ENCODE data around the gene B4GALT5.

The B4GALT5 gene

GRCh38 chr20:49701241-49701790 is 12.4 kb downstream of the B4GALT5 start:
- Mint-ChIP-seq H3K36me3 (ENCODE audit: low read depth) (no peaks in the 10 kb centered on the region), H3K9me3 (no peaks in the 10 kb centered on the region), H3K27ac (peak overlapping the region; percentile 50), H3K4me1 (ENCODE audit: low read depth) (peaks cover 63% of the 10 kb centered on the region), H3K27me3 (no peaks in the 10 kb centered on the region), H3K4me3 (no peak overlapping the region)
- intact Hi-C loops (cut with micrococcal nuclease), result no loop called here

GRCh38 chr20:49700411-49701185 is 13.1 kb downstream of the B4GALT5 start:
- intact Hi-C loops (cut with micrococcal nuclease), result no loop called here
- peak overlapping the region; percentile 50 for H3K27ac Mint-ChIP-seq
- H3K4me3 Mint-ChIP-seq, result no peak overlapping the region
- H3K9me3 Mint-ChIP-seq, result no peaks in the 10 kb centered on the region
- H3K36me3 Mint-ChIP-seq (ENCODE audit: low read depth), result no peaks in the 10 kb centered on the region
- peaks cover 61% of the 10 kb centered on the region for H3K4me1 Mint-ChIP-seq (ENCODE audit: low read depth)
- H3K27me3 Mint-ChIP-seq, result no peaks in the 10 kb centered on the region

- Mint-ChIP-seq H3K9me3 (no peaks in the 10 kb centered on the region), H3K4me3 (no peak overlapping the region), H3K4me1 (ENCODE audit: low read depth) (peaks cover 59% of the 10 kb centered on the region), H3K27ac (no peak overlapping the region), H3K36me3 (ENCODE audit: low read depth) (no peaks in the 10 kb centered on the region), H3K27me3 (no peaks in the 10 kb centered on the region)
- intact Hi-C loops (cut with micrococcal nuclease), result no loop called here
Observed at GRCh38 chr20:49699200-49699992, 14.3 kb downstream of the B4GALT5 start.

- intact Hi-C loops (cut with micrococcal nuclease), result no loop called here
- Mint-ChIP-seq H3K4me1 (ENCODE audit: low read depth) (peaks cover 67% of the 10 kb centered on the region), H3K9me3 (no peaks in the 10 kb centered on the region), H3K4me3 (no peak overlapping the region), H3K27ac (peak overlapping the region; percentile 18), H3K36me3 (ENCODE audit: low read depth) (no peaks in the 10 kb centered on the region), H3K27me3 (no peaks in the 10 kb centered on the region)
Observed at GRCh38 chr20:49698477-49698876, 15.2 kb downstream of the B4GALT5 start.

GRCh38 chr20:49697071-49697470 is 16.6 kb downstream of the B4GALT5 start:
- H3K4me1 Mint-ChIP-seq (ENCODE audit: low read depth), result peaks cover 67% of the 10 kb centered on the region
- no peaks in the 10 kb centered on the region for H3K27me3 Mint-ChIP-seq
- H3K9me3 Mint-ChIP-seq, result no peaks in the 10 kb centered on the region
- H3K36me3 Mint-ChIP-seq (ENCODE audit: low read depth), result no peaks in the 10 kb centered on the region
- H3K4me3 Mint-ChIP-seq, result no peak overlapping the region
- intact Hi-C loops (cut with micrococcal nuclease), result no loop called here
- no peak overlapping the region for H3K27ac Mint-ChIP-seq

- H3K4me1 Mint-ChIP-seq (ENCODE audit: low read depth), result peaks cover 66% of the 10 kb centered on the region
- intact Hi-C loops (cut with micrococcal nuclease), result no loop called here
- H3K27ac Mint-ChIP-seq, result no peak overlapping the region
- no peaks in the 10 kb centered on the region for H3K27me3 Mint-ChIP-seq
- H3K36me3 Mint-ChIP-seq (ENCODE audit: low read depth), result no peaks in the 10 kb centered on the region
- H3K4me3 Mint-ChIP-seq, result no peak overlapping the region
- H3K9me3 Mint-ChIP-seq, result no peaks in the 10 kb centered on the region
Observed at GRCh38 chr20:49696594-49696993, 17.1 kb downstream of the B4GALT5 start.

GRCh38 chr20:49695830-49696229 is 17.8 kb downstream of the B4GALT5 start:
- H3K4me3 Mint-ChIP-seq, result no peak overlapping the region
- no peaks in the 10 kb centered on the region for H3K9me3 Mint-ChIP-seq
- H3K36me3 Mint-ChIP-seq (ENCODE audit: low read depth), result no peaks in the 10 kb centered on the region
- intact Hi-C loops (cut with micrococcal nuclease), result no loop called here
- peaks cover 63% of the 10 kb centered on the region for H3K4me1 Mint-ChIP-seq (ENCODE audit: low read depth)
- no peaks in the 10 kb centered on the region for H3K27me3 Mint-ChIP-seq
- H3K27ac Mint-ChIP-seq, result no peak overlapping the region

GRCh38 chr20:49694450-49695071 is 19.1 kb downstream of the B4GALT5 start:
- Mint-ChIP-seq H3K27ac (no peak overlapping the region), H3K36me3 (ENCODE audit: low read depth) (no peaks in the 10 kb centered on the region), H3K4me1 (ENCODE audit: low read depth) (peaks cover 59% of the 10 kb centered on the region), H3K27me3 (no peaks in the 10 kb centered on the region), H3K9me3 (no peaks in the 10 kb centered on the region), H3K4me3 (no peak overlapping the region)
- intact Hi-C loops (cut with micrococcal nuclease), result no loop called here

GRCh38 chr20:49693435-49694171 is 20.1 kb downstream of the B4GALT5 start:
- intact Hi-C loops (cut with micrococcal nuclease), result no loop called here
- no peak overlapping the region for H3K4me3 Mint-ChIP-seq
- peaks cover 56% of the 10 kb centered on the region for H3K4me1 Mint-ChIP-seq (ENCODE audit: low read depth)

GRCh38 chr20:49692941-49693340 is 20.7 kb downstream of the B4GALT5 start:
- Mint-ChIP-seq H3K27ac (no peak overlapping the region), H3K9me3 (no peaks in the 10 kb centered on the region), H3K4me3 (no peak overlapping the region), H3K27me3 (no peaks in the 10 kb centered on the region), H3K36me3 (ENCODE audit: low read depth) (peaks cover 6% of the 10 kb centered on the region), H3K4me1 (ENCODE audit: low read depth) (peaks cover 57% of the 10 kb centered on the region)
- intact Hi-C loops (cut with micrococcal nuclease), result no loop called here

More at GRCh38 chr20:49693435-49694171, 20.1 kb downstream of the B4GALT5 start:
- Mint-ChIP-seq H3K9me3 (no peaks in the 10 kb centered on the region), H3K27ac (no peak overlapping the region), H3K27me3 (no peaks in the 10 kb centered on the region), H3K36me3 (ENCODE audit: low read depth) (peaks cover 4% of the 10 kb centered on the region)

- Mint-ChIP-seq H3K27ac (no peak overlapping the region), H3K27me3 (no peaks in the 10 kb centered on the region), H3K36me3 (ENCODE audit: low read depth) (peaks cover 10% of the 10 kb centered on the region), H3K4me1 (ENCODE audit: low read depth) (peaks cover 57% of the 10 kb centered on the region), H3K9me3 (no peaks in the 10 kb centered on the region), H3K4me3 (no peak overlapping the region)
- intact Hi-C loops (cut with micrococcal nuclease), result no loop called here
Observed at GRCh38 chr20:49691818-49692568, 21.7 kb downstream of the B4GALT5 start.

- Mint-ChIP-seq H3K36me3 (ENCODE audit: low read depth) (peaks cover 10% of the 10 kb centered on the region), H3K27me3 (no peaks in the 10 kb centered on the region), H3K9me3 (no peaks in the 10 kb centered on the region), H3K27ac (no peak overlapping the region), H3K4me3 (no peak overlapping the region), H3K4me1 (ENCODE audit: low read depth) (peaks cover 59% of the 10 kb centered on the region)
- intact Hi-C loops (cut with micrococcal nuclease), result no loop called here
Observed at GRCh38 chr20:49690899-49691620, 22.6 kb downstream of the B4GALT5 start.

Measured in dendritic cell treated with granulocyte-macrophage colony-stimulating factor and Interleukin-4, amounts not matched to agents 40 ng/mL and 50 ng/mL, for 4 days (primary cell).